Loucy (cell line): ENCODE measurements around the gene TMOD4.

ENCODE experiments used
- CTCF ChIP-seq: fragments of 200-600 bp; sonication (generic); conservative IDR thresholded peaks from 2 replicates; pipeline ENCODE4 v1.5.1; 2014; ENCODE audit warnings: mild to moderate bottlenecking, antibody characterized with exemption, low read length
- EZH2phosphoT487 ChIP-seq: fragments of 200-600 bp; IDR thresholded peaks from 2 replicates; pipeline ENCODE4 v1.6.1; 2018; ENCODE audit warnings: antibody characterized with exemption, mild to moderate bottlenecking, moderate library complexity, borderline replicate concordance

- TF ChIP-seq CTCF (no peak), EZH2phosphoT487 (no peak)
These were observed 46.3 kb upstream of the TMOD4 start for GRCh38 chr1:151222130-151222529.
